ENCODE data around the gene ANKMY1.

ANKMY1 gene

DNA sequence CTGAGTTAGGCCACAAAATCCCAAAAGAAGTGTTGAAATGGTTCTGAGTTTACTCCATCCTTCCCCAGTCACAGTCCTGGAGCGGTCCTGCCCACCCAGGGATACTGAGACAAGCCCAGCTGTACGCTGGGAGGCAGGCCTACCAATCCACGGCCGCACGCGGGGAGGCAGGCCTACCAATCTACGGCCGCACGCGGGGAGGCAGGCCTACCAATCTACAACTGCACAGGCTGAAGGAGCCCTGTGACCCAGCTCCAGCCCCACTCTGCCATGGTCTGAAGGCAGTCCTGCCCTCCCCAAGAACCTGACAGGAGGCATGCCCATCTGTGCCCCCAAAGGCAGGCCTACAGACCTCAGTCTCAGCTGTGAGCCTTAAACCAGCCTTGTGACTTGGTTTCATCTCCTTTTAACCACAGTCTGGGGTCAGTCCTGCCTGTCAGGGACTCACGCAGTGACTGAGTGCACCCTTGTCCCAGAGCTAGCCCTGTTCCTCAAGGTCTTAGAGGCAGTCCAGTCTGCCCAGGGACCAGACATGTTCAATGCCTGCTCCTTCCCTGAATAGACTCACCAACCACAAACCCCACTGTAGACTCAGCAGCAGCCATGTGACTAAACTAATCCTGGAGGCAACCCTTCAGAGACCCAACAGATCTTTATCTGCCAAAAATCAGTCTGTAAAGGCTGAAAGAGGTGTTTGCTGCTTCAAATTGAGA is 85.6 kb downstream of the ANKMY1 start:
- DNase-seq (ENCODE audit: low spot score): no peak

DNA sequence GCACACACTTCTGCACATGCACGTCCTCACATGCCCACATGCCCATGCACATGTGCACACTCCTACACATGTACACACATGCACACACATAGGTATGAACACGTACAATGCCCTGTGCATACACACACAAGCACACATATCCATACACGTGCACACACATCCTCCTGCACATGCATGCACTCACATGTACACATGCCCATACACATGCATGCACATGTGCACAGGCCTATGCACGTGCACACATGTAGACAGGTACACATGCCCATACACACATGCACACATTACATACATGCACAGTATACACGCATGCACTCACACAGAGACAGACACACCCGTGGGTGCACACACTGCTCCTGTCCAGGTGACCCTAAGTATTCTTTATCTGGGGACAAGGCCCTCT is 88.0 kb downstream of the ANKMY1 start:
- no peak for DNase-seq (ENCODE audit: low spot score)

DNA sequence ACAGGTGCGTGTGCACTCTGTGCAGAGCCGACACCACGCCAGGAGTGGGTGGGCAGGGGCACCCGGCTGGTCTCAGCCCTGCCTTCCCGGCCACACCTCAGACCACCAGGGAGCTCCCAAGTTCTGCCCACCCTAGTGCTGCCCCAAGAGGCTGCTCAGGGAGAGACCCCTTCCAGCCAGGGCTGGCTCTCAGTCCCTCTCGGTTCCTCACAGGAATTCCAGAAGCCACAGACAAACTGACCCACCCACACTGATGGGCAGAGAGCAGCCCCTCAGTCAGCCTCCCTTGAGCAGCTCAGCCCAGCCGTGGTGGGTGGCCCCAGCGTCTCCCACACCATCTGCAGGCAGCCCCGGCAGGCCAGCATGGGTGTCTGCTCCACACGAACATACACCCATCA is 88.5 kb downstream of the ANKMY1 start:
- no peak for DNase-seq (ENCODE audit: low spot score)

- DNase-seq (ENCODE audit: low spot score): no peak
Observed at GRCh38 chr2:240468303-240469238, 89.2 kb downstream of the ANKMY1 start.

- DNase-seq (ENCODE audit: low spot score): no peak
Observed at GRCh38 chr2:240467659-240468302, 90.0 kb downstream of the ANKMY1 start.

- no peak for DNase-seq (ENCODE audit: low spot score)
Observed at GRCh38 chr2:240467149-240467642, 90.6 kb downstream of the ANKMY1 start.

DNA sequence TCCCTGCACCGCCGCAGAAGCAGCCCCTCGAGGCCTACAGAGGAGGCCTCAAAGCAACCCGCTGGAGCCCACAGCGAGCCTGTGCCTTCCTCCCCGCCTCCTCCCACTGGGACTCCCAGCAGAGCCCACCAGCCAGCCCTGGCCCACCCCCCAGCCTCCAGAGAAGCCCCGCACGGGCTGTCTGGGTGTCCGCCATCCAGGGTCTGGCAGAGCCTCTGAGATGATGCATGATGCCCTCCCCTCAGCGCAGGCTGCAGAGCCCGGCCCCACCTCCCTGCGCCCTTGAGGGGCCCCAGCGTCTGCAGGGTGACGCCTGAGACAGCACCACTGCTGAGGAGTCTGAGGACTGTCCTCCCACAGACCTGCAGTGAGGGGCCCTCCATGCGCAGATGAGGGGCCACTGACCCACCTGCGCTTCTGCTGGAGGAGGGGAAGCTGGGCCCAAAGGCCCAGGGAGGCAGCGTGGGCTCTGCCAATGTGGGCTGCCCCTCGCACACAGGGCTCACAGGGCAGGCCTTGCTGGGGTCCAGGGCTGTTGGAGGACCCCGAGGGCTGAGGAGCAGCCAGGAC is 91.1 kb downstream of the ANKMY1 start:
- no peak for DNase-seq (ENCODE audit: low spot score)

DNA sequence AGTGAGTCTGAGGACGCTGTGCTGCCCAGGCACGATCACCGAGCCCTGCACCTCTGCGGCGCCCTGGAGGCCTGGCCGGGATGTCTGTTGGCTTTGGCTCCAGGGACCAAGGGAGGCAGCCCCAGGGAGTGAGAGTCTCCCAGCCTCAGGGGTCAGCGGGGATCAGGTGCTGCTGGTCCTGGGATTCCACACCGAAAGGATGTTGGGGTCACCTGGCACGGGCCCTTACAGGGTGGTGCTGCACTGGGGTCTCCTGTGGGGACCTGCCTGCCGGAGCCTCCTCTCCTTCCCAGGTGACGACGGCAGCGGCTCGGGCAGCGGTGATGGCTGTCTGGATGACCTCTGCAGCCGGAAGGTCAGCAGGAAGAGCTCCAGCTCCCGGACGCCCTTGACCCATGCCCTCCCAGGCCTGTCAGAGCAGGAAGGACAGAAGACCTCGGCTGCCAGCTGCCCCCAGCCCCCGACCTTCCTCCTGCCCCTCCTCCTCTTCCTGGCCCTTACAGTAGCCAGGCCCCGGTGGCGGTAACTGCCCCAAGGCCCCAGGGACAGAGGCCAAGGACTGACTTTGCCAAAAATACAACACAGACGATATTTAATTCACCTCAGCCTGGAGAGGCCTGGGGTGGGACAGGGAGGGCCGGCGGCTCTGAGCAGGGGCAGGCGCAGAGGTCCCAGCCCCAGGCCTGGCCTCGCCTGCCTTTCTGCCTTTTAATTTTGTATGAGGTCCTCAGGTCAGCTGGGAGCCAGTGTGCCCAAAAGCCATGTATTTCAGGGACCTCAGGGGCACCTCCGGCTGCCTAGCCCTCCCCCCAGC is 91.8 kb downstream of the ANKMY1 start:
- no peak for DNase-seq (ENCODE audit: low spot score)

DNA sequence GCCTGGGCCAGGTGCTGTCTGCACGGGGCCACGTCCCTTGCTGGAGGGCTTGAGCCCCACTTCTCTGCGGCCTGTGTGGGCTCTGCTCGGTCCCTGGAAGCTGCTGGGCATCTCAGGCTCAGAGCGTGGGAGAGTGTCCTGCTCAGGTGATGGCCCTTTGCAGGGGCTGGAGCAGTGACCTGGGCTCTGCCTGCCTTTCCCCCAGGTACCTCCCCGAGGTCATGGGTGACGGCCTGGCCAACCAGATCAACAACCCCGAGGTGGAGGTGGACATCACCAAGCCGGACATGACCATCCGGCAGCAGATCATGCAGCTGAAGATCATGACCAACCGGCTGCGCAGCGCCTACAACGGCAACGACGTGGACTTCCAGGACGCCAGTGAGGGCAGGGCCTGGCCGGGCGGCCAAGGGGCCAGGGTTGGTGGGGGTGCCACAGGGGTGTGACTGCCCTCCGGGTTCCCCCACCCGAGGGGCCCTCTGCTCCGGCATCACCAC is 92.5 kb downstream of the ANKMY1 start:
- DNase-seq (ENCODE audit: low spot score): no peak

DNA sequence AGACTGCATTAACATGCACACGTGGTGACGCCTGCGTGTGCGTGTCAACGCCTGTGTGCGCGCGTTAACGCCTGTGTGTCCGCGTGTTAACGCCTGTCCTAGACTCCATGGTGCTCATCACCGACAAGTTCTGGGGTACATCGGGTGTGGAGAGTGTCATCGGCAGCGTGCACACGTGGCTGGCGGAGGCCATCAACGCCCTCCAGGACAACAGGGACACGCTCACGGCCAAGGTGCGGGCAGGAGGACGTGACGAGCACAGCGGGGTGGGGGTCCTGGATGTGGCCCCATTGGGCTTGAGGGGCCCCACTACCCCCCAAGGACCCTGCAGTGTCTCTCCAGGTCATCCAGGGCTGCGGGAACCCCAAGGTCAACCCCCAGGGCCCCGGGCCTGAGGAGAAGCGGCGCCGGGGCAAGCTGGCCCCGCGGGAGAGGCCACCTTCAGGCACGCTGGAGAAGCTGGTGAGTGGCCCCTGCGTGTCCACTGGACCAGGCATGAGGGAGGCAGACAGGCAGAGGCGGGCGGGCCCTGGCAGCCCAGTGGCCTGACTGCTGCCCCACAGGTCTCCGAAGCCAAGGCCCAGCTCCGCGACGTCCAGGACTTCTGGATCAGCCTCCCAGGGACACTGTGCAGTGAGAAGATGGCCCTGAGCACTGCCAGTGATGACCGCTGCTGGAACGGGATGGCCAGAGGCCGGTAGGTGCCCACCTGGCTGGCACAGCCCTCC is 93.1 kb downstream of the ANKMY1 start:
- no peak for DNase-seq (ENCODE audit: low spot score)

GRCh38 chr2:240463866-240464481 is 93.8 kb downstream of the ANKMY1 start:
- DNase-seq (ENCODE audit: low spot score): no peak

DNA sequence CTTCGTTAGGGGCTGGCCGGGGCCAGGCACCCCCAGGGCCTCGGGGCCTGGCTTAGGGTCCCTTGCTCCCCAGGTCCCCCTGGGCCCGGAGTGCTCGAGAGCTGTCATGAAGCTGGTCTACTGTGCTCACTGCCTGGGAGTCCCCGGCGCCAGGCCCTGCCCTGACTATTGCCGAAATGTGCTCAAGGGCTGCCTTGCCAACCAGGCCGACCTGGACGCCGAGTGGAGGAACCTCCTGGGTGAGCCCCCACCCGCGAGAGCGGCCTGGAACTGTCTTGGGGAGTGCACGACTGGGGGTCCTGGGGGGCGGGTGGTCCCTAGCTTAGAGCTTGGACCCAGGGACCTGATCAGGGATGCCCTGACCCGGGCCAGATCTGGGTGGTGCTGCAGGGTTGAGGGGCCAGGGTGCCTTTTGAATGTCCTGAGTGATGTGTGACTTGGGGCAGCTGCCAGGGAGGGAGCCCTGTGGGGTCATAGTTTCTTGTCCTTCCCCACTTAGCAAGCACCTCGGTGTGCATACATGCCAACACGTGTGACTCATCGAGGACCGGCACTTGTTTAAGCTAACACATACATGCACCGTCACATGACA is 94.4 kb downstream of the ANKMY1 start:
- DNase-seq (ENCODE audit: low spot score): no peak

DNA sequence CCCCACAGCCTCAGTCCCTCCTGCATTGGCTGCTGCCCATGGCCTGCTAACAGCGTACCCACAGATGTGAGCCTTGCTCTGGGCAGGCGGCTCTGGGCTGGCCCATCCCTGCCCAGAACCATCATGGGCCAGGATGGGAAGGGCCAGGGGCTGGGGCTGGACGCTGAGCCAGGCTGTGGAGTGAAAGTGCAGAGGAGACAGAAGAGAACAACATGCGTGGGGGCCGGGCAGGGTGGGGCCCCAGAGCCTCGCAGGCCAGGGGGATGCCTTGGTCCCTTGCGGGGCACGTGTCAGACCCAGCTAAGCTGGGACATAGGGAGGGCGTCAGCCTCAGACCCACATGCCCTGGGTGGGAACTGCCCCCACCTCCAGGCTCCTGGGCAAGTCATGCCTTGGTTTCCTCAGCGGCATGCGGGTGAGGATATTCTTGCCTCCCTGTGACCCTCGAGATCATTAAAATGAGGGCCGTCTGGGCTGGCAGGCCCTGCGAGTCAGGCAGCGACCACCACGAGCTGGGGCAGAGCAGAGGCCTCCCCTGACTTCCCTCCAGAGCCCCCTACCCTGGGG is 95.0 kb downstream of the ANKMY1 start:
- no peak for DNase-seq (ENCODE audit: low spot score)

- DNase-seq (ENCODE audit: low spot score): no peak
Observed at GRCh38 chr2:240462073-240462706, 95.6 kb downstream of the ANKMY1 start.

- DNase-seq (ENCODE audit: low spot score): no peak
Observed at GRCh38 chr2:240461471-240462072, 96.2 kb downstream of the ANKMY1 start.

GRCh38 chr2:240460781-240461431 is 96.9 kb downstream of the ANKMY1 start:
- DNase-seq (ENCODE audit: low spot score): no peak

DNA sequence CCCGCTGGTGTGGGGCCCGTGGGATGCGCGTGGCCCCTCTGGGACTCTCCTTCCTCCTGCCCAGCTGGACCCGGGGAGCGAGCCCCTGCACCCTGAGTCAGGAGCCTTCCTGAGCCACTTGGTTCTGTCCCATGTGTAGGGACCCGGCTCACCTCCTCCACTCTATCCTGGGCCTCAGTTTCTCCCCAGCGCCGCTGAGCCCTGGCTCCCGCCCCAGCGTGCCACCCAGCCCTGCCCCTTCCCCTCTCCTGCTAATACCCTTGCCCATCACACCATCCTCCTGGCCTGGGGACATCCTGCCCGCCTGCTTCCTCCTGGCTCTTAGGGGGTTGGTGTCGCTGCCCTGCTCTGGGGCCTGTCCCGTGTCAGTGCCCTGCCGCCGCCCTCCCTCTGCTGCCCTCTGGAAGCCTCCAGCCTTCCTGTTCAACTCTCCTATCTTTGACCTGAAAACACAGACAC is 97.5 kb downstream of the ANKMY1 start:
- DNase-seq (ENCODE audit: low spot score): no peak

All from hematopoietic multipotent progenitor cell treated with erythropoietin and hydrocortisone succinate and interleukin-3 and kit ligand, for 15 days (in vitro differentiated cells).